OCI-LY3 (cell line): ENCODE measurements around the gene TFR2.

Source experiments
- H2AFZ ChIP-seq: fragments of 200-600, 300-600 bp; shearing (Covaris generic); 2 replicates; pipeline ENCODE4 v1.6.0; 2014; ENCODE audit warnings: antibody characterized with exemption, low read depth, low read length
- H3K27ac ChIP-seq: fragments of 200-600, 300-600 bp; sonication (generic); 2 replicates; pipeline ENCODE4 v1.5.1; 2014; ENCODE audit warnings: mild to moderate bottlenecking, low read length, moderate library complexity, mixed read lengths
- H3K27me3 ChIP-seq: fragments of 200-600, 300-600 bp; sonication (generic); 2 replicates; pipeline ENCODE4 v1.6.1; 2014; ENCODE audit warnings: low read depth, low read length, mixed read lengths
- H3K36me3 ChIP-seq: fragments of 200-600, 300-600 bp; sonication (generic); replicated peaks from 2 replicates; pipeline ENCODE3; 2014; ENCODE audit warnings: low read depth, low read length, mixed read lengths
- H3K4me1 ChIP-seq: fragments of 300-600, 200-600 bp; sonication (generic); 2 replicates; pipeline ENCODE4 v1.6.1; 2014; ENCODE audit warnings: low read length, mixed read lengths
- H3K4me2 ChIP-seq: fragments of 200-600, 300-600 bp; sonication (generic); 2 replicates; pipeline ENCODE4 v1.6.1; 2014; ENCODE audit warnings: low read length, mixed read lengths
- H3K4me3 ChIP-seq: fragments of 300-600, 200-600 bp; sonication (generic); 2 replicates; pipeline ENCODE4 v1.5.1; 2014; ENCODE audit warnings: antibody characterized with exemption, mild to moderate bottlenecking, low read length, moderate library complexity
- H3K79me2 ChIP-seq: fragments of 300-600, 200-600 bp; shearing (Covaris generic); 2 replicates; pipeline ENCODE4 v1.6.1; 2014; ENCODE audit warnings: mild to moderate bottlenecking, low read length, mixed read lengths
- H3K9ac ChIP-seq: fragments of 300-600, 200-600 bp; shearing (Covaris generic); 2 replicates; pipeline ENCODE4 v1.6.0; 2014; ENCODE audit warnings: mild to moderate bottlenecking, low read length, moderate library complexity
- H3K9me3 ChIP-seq: fragments of 200-600, 300-600 bp; shearing (Covaris generic); 2 replicates; pipeline ENCODE4 v1.6.1; 2014; ENCODE audit warnings: low read length, mixed read lengths; ENCODE audit not compliant: insufficient read depth
- H4K20me1 ChIP-seq: fragments of 200-600, 300-600 bp; sonication (generic); 2 replicates; pipeline ENCODE4 v1.6.1; 2016; ENCODE audit warnings: low read length, mixed read lengths; ENCODE audit not compliant: insufficient read depth
- CTCF ChIP-seq: fragments of 200-600, 300-600 bp; sonication (generic); IDR thresholded peaks from 2 replicates; pipeline ENCODE4 v1.5.1; 2014; ENCODE audit warnings: antibody characterized with exemption, low read length, low read depth
- EZH2phosphoT487 ChIP-seq: fragments of 200-600 bp; shearing (Covaris generic); IDR thresholded peaks from 2 replicates; pipeline ENCODE4 v1.6.1; 2018; ENCODE audit warnings: antibody characterized with exemption, mixed run types, low read depth

The TFR2 gene

GRCh38 chr7:100602889-100603725 is 38.2 kb downstream of the TFR2 start:
- no peak overlapping the region for H2AFZ ChIP-seq
- H3K79me2 ChIP-seq, result no peaks in the 10 kb centered on the region
- H3K4me3 ChIP-seq, result peak overlapping the region; percentile 86
- H3K9me3 ChIP-seq, result no peaks in the 10 kb centered on the region
- H3K9ac ChIP-seq, result peak overlapping the region; percentile 55; the same call in 1 of the 2 replicates
- H4K20me1 ChIP-seq, result no peaks in the 10 kb centered on the region
- no peak overlapping the region for H3K27ac ChIP-seq
- H3K27me3 ChIP-seq, result no peaks in the 10 kb centered on the region
- TF ChIP-seq CTCF (no peak), EZH2phosphoT487 (no peak)
- H3K36me3 ChIP-seq, result no peaks in the 10 kb centered on the region
- peaks cover 7% of the 10 kb centered on the region; the same call in 1 of the 2 replicates for H3K4me1 ChIP-seq
- peak overlapping the region; percentile 84 for H3K4me2 ChIP-seq

DNA sequence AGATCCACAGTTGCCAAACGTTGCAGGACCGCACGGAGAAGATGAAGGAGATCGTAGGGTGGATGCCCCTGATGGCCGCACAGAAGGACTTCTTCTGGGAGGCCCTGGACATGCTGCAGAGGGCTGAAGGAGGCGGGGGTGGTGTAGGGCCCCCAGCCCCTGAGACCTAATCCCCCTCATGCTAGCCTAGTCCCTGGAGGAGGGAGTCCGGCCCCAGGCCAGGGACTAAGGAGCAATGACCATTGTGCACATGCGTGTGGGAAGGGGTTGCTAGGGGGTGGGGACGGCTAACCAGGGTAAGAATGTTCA is 40.7 kb downstream of the TFR2 start:
- no peak overlapping the region for H3K4me2 ChIP-seq
- H3K27ac ChIP-seq, result no peak overlapping the region
- H3K9ac ChIP-seq, result no peak overlapping the region
- H4K20me1 ChIP-seq, result no peaks in the 10 kb centered on the region
- H3K27me3 ChIP-seq, result no peaks in the 10 kb centered on the region
- H3K4me1 ChIP-seq, result peaks cover 7% of the 10 kb centered on the region; the same call in 1 of the 2 replicates
- TF ChIP-seq EZH2phosphoT487 (no peak), CTCF (no peak)
- H3K4me3 ChIP-seq, result no peak overlapping the region
- H3K36me3 ChIP-seq, result no peaks in the 10 kb centered on the region
- H3K9me3 ChIP-seq, result no peaks in the 10 kb centered on the region
- H2AFZ ChIP-seq, result no peak overlapping the region
- H3K79me2 ChIP-seq, result no peaks in the 10 kb centered on the region

- Histone ChIP-seq H2AFZ (no peak overlapping the region), H3K9me3 (no peaks in the 10 kb centered on the region), H3K79me2 (no peaks in the 10 kb centered on the region), H3K27me3 (no peaks in the 10 kb centered on the region), H3K4me3 (no peak overlapping the region), H3K4me1 (peaks cover 5% of the 10 kb centered on the region; the same call in 1 of the 2 replicates), H3K27ac (no peak overlapping the region), H3K4me2 (no peak overlapping the region), H4K20me1 (no peaks in the 10 kb centered on the region), H3K9ac (no peak overlapping the region), H3K36me3 (no peaks in the 10 kb centered on the region)
- TF ChIP-seq CTCF (peak; percentile 55), EZH2phosphoT487 (no peak)
Observed at GRCh38 chr7:100599911-100600729, 41.2 kb downstream of the TFR2 start.

DNA sequence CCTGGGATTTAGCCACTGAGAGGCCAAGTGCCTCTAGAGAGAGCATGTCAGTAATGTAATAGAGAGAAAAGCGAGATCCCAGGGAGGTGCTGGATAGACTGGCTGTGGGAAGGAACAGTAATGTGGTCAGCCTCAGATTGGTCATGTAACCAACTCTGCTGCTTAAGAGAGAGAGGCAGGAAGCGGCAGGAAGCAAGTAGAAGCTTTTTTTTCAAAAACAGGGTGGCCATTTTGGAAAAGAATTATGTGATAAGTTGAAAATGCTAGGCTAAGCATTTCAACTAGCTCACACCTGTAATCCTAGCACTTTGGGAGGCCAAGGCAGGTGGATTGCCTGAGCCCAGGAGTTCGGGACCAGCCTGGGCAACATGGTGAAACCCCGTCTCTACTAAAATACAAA is 42.9 kb downstream of the TFR2 start:
- no peaks in the 10 kb centered on the region for H3K27me3 ChIP-seq
- no peaks in the 10 kb centered on the region for H3K4me1 ChIP-seq
- no peaks in the 10 kb centered on the region for H3K9me3 ChIP-seq
- no peaks in the 10 kb centered on the region for H3K36me3 ChIP-seq
- H2AFZ ChIP-seq, result no peak overlapping the region
- no peaks in the 10 kb centered on the region for H4K20me1 ChIP-seq
- no peak for TF ChIP-seq EZH2phosphoT487
- TF ChIP-seq CTCF, result no peak
- no peaks in the 10 kb centered on the region for H3K79me2 ChIP-seq
- H3K4me2 ChIP-seq, result no peak overlapping the region
- H3K9ac ChIP-seq, result no peak overlapping the region
- no peak overlapping the region for H3K4me3 ChIP-seq
- no peak overlapping the region for H3K27ac ChIP-seq
